ENCODE results near the gene RANBP6. TPM values are rescaled to one million over a fixed set of nuclear protein-coding genes. Genes with fewer than 3 reads are reported as not detected.

The RANBP6 gene
- total and polyA plus RNA-seq, 2 experiments from 2014 or later = 18.0 to 23.8 TPM

- H3K9me3 ChIP-seq (ENCODE audit: low read depth) = no peaks in the 10 kb centered on the region
- H3K4me1 ChIP-seq (ENCODE audit: low read depth) = peaks cover 25% of the 10 kb centered on the region
- peak overlapping the region; percentile 97 for H3K27ac ChIP-seq
- peaks cover 6% of the 10 kb centered on the region for H3K36me3 ChIP-seq
- no peak for TF ChIP-seq CTCF (IDR thresholded peaks at IDR 0.05; ENCODE audit: low read depth, low read length)
- peak; percentile 61 to 87 for DNase-seq (ENCODE audit: low read depth in 1 of 2, low spot score in 1 of 2)
- H3K27me3 ChIP-seq = no peaks in the 10 kb centered on the region
- peak overlapping the region; percentile 82 for H3K4me3 ChIP-seq
Measured at GRCh38 chr9:6007058-6007769, 8.2 kb downstream of the RANBP6 start.

GRCh38 chr9:6006749-6007057 is 8.7 kb downstream of the RANBP6 start:
- TF ChIP-seq CTCF (IDR thresholded peaks at IDR 0.05; ENCODE audit: low read depth, low read length) = no peak
- H3K27ac ChIP-seq = peak overlapping the region; percentile 97

GRCh38 chr9:6000955-6001354 is 14.5 kb downstream of the RANBP6 start:
- Histone ChIP-seq H3K27ac (no peak overlapping the region), H3K9me3 (ENCODE audit: low read depth) (no peaks in the 10 kb centered on the region), H3K4me3 (no peak overlapping the region), H3K4me1 (ENCODE audit: low read depth) (peaks cover 21% of the 10 kb centered on the region), H3K27me3 (no peaks in the 10 kb centered on the region), H3K36me3 (peaks cover 6% of the 10 kb centered on the region)
- no peak for TF ChIP-seq CTCF (IDR thresholded peaks at IDR 0.05; ENCODE audit: low read depth, low read length)
- no peak for DNase-seq (ENCODE audit: low read depth in 1 of 2, low spot score in 1 of 2)

More at GRCh38 chr9:6006749-6007057, 8.7 kb downstream of the RANBP6 start:
- Histone ChIP-seq H3K9me3 (ENCODE audit: low read depth) (no peaks in the 10 kb centered on the region), H3K4me3 (peak overlapping the region; percentile 82), H3K4me1 (ENCODE audit: low read depth) (peaks cover 20% of the 10 kb centered on the region), H3K27me3 (no peaks in the 10 kb centered on the region), H3K36me3 (peaks cover 6% of the 10 kb centered on the region)
- peak in 1 of 2 donors; percentile 92 for DNase-seq (ENCODE audit: low read depth in 1 of 2, low spot score in 1 of 2)

- no peak for TF ChIP-seq CTCF (IDR thresholded peaks at IDR 0.05; ENCODE audit: low read depth, low read length)
- peaks cover 1% of the 10 kb centered on the region for H3K36me3 ChIP-seq
Measured at GRCh38 chr9:5999443-6000101, 15.9 kb downstream of the RANBP6 start.

GRCh38 chr9:5994493-5994892 is 20.9 kb downstream of the RANBP6 start:
- Histone ChIP-seq H3K4me1 (ENCODE audit: low read depth) (peaks cover 42% of the 10 kb centered on the region), H3K36me3 (no peaks in the 10 kb centered on the region), H3K9me3 (ENCODE audit: low read depth) (no peaks in the 10 kb centered on the region), H3K27me3 (no peaks in the 10 kb centered on the region), H3K27ac (peak overlapping the region; percentile 74), H3K4me3 (no peak overlapping the region)
- no peak for DNase-seq (ENCODE audit: low read depth in 1 of 2, low spot score in 1 of 2)
- no peak for TF ChIP-seq CTCF (IDR thresholded peaks at IDR 0.05; ENCODE audit: low read depth, low read length)

More at GRCh38 chr9:5999443-6000101, 15.9 kb downstream of the RANBP6 start:
- no peak overlapping the region for H3K27ac ChIP-seq
- no peak for DNase-seq (ENCODE audit: low read depth in 1 of 2, low spot score in 1 of 2)
- H3K9me3 ChIP-seq (ENCODE audit: low read depth) = no peaks in the 10 kb centered on the region
- peaks cover 28% of the 10 kb centered on the region for H3K4me1 ChIP-seq (ENCODE audit: low read depth)
- no peaks in the 10 kb centered on the region for H3K27me3 ChIP-seq
- H3K4me3 ChIP-seq = no peak overlapping the region
